Psoas muscle (tissue), 8 donors: ENCODE measurements around the gene SSH2. TPM values are rescaled to one million over a fixed set of nuclear protein-coding genes. Genes with fewer than 3 reads are reported as not detected.

Experiments used
- ATAC-seq, 4 donors: fragments of 200-7000 bp; cut with Tn5 transposase; one replicate each; pipeline ENCODE4 v1.9.1; 2020; ENCODE audit warnings: moderate library complexity in 3 of 4, mild to moderate bottlenecking in 2 of 4
- DNase-seq, 2 donors: peaks; one replicate each; pipeline ENCODE4 v3.0.0-alpha.2; 2020
- H3K27ac ChIP-seq: fragments of 200-600 bp; one replicate; pipeline ENCODE4 v1.8.0; 2022
- H3K27me3 ChIP-seq, 3 donors: fragments of 200-600 bp in 1 of 3; one replicate each; pipeline versions ENCODE4 v1.6.1 to v1.8.0; 2013 to 2022; ENCODE audit warnings: low read length in 2 of 3, mild to moderate bottlenecking in 2 of 3, moderate library complexity in 1 of 3; ENCODE audit not compliant: insufficient read depth in 3 of 3
- H3K36me3 ChIP-seq, 2 donors: fragments of 200-600 bp in 1 of 2; one replicate each; pipeline versions ENCODE4 v1.6.1 to v1.8.0; 2013 to 2022; ENCODE audit warnings: low read depth in 1 of 2, mild to moderate bottlenecking in 1 of 2, moderate library complexity in 1 of 2; ENCODE audit not compliant: insufficient read depth in 1 of 2
- H3K4me1 ChIP-seq: fragments of 200-600 bp; one replicate; pipeline ENCODE4 v1.8.0; 2022
- H3K4me3 ChIP-seq: fragments of 200-600 bp; one replicate; pipeline ENCODE4 v1.8.0; 2022; ENCODE audit warnings: mild to moderate bottlenecking
- H3K9me3 ChIP-seq: fragments of 200-600 bp; one replicate; pipeline ENCODE4 v1.8.0; 2022
- CTCF ChIP-seq: fragments of 200-600 bp; IDR thresholded peaks from one replicate; pipeline ENCODE4 v1.8.0; 2022; ENCODE audit warnings: antibody characterized with exemption
- WGBS, 3 donors: extraction: QIAGEN DNeasy Blood & Tissue Kit; methylation state at CpG; one replicate each; pipeline versions ENCODE4 v1.1.6 to v1.1.7; 2013; 5-methylcytosine and 5-hydroxymethylcytosine counted together
- intact Hi-C, 2 donors: fragments of 100-400 bp; cut with DNase I; formaldehyde crosslinking; loops; one replicate each; pipeline versions ENCODE4 v1.11.0 to v1.14.2; 2022
- polyA plus RNA-seq, 3 donors: library from polyadenylated mRNA; stranded (reverse); fragments of 200-250 nt; gene quantifications; one replicate each; pipeline ENCODE4 v1.2.3, GENCODE V29; 2013
- total RNA-seq, 4 donors: library from RNA; stranded (reverse); fragmentation: NEBNext Ultra II Directional in 2 of 4; extraction: Animal tissue kit (Norgen Biotek cat#: 25700) in 2 of 4; gene quantifications; one replicate each; pipeline versions ENCODE4 v1.2.1 to v1.2.4, GENCODE V29; 2021 to 2023
- donor health status: healthy with polysubstance abuse.
- donor health status: DM: no; HTN: no; CAD: no; lungs with moderate emphysema.
- donor health status: Bipolar disorder and iron deficiency.
- donor health status: healthy.
- donor health status: DM: yes; HTN: yes; CAD: no.
- donor health status: DM: no; HTN: no; CAD: no.
- donor health status: DM: no; HTN: no; CAD: no.
- donor health status: DM: yes; HTN: yes; CAD: no.

Gene SSH2
- total and polyA plus RNA-seq, 7 donors, result 28.0 to 168 (median 107) TPM

- peaks cover 67% of the 10 kb centered on the region for H3K4me1 ChIP-seq
- peak overlapping the region; percentile 80 for H3K27ac ChIP-seq
- WGBS, 3 donors, result 77 to 81% (median 77%) methylated on average over 11 of the region's 11 CpGs
- intact Hi-C loops, result loop anchor here in 1 of 2 donors (1.0 to 5.0 kb wide), 2 partner anchors 51 to 72 kb away; no protein-coding TSS in a partner anchor
- TF ChIP-seq CTCF, result no peak
- H3K4me3 ChIP-seq, result peak overlapping the region; percentile 57
- no peak for DNase-seq
- ATAC-seq, result no peak
- H3K27me3 ChIP-seq, result no peaks in the 10 kb centered on the region
- H3K36me3 ChIP-seq, result no peaks in the 10 kb centered on the region
- H3K9me3 ChIP-seq, result no peaks in the 10 kb centered on the region
Observed at GRCh38 chr17:29711588-29712385, 218.2 kb downstream of the SSH2 start.

GRCh38 chr17:29710891-29711418 is 219.1 kb downstream of the SSH2 start:
- intact Hi-C loops, result loop anchor here in 1 of 2 donors (1.0 to 5.0 kb wide), 2 partner anchors 51 to 72 kb away; no protein-coding TSS in a partner anchor
- ATAC-seq, result peak; percentile 30 to 70 (median 62)
- Histone ChIP-seq H3K4me3 (peak overlapping the region; percentile 57), H3K36me3 (no peaks in the 10 kb centered on the region), H3K27me3 (no peaks in the 10 kb centered on the region), H3K9me3 (no peaks in the 10 kb centered on the region), H3K4me1 (peaks cover 68% of the 10 kb centered on the region), H3K27ac (peak overlapping the region; percentile 80)
- no peak for TF ChIP-seq CTCF
- no peak for DNase-seq
- 60 to 77% (median 60%) methylated on average over 5 of the region's 5 CpGs for WGBS, 3 donors

GRCh38 chr17:29710520-29710884 is 219.5 kb downstream of the SSH2 start:
- ATAC-seq, result peak in 3 of 4 donors; percentile 28 to 37 (median 34)
- WGBS, 3 donors, result 61 to 77% (median 69%) methylated on average over 1 of the region's 1 CpG
- intact Hi-C loops, result loop anchor here in 1 of 2 donors (5.0 kb wide), 1 partner anchor 52 kb away; no protein-coding TSS in a partner anchor

GRCh38 chr17:29709866-29710519 is 220.0 kb downstream of the SSH2 start:
- WGBS, 3 donors, result 18 to 34% (median 26%) methylated on average over 3 of the region's 3 CpGs
- ATAC-seq (no peak), DNase-seq (no peak)
- Histone ChIP-seq H3K4me1 (peaks cover 77% of the 10 kb centered on the region), H3K27ac (peak overlapping the region; percentile 80), H3K9me3 (no peaks in the 10 kb centered on the region), H3K36me3 (no peaks in the 10 kb centered on the region), H3K27me3 (no peaks in the 10 kb centered on the region), H3K4me3 (peak overlapping the region; percentile 57)
- intact Hi-C loops, result loop anchor here (5.0 to 10.0 kb wide), 3 partner anchors 32 to 65 kb away; no protein-coding TSS in a partner anchor
- TF ChIP-seq CTCF, result no peak

More at GRCh38 chr17:29710520-29710884, 219.5 kb downstream of the SSH2 start:
- Histone ChIP-seq H3K27ac (peak overlapping the region; percentile 80), H3K4me3 (peak overlapping the region; percentile 57), H3K4me1 (peaks cover 72% of the 10 kb centered on the region), H3K27me3 (no peaks in the 10 kb centered on the region), H3K9me3 (no peaks in the 10 kb centered on the region), H3K36me3 (no peaks in the 10 kb centered on the region)
- TF ChIP-seq CTCF, result no peak
- DNase-seq, result no peak
